H9 (cell line): ENCODE data around the gene LRRC74B. TPM values are rescaled to one million over a fixed set of nuclear protein-coding genes. Genes with fewer than 3 reads are reported as not detected.

ENCODE experiments used
- DNase-seq: peaks from one replicate; pipeline ENCODE4 v3.0.0-alpha.2; 2017
- H2AFZ ChIP-seq: one replicate; pipeline ENCODE4 v1.6.1; 2013; ENCODE audit warnings: mild to moderate bottlenecking, low read length, control low read depth, moderate library complexity
- H2AK5ac ChIP-seq: 2 replicates; pipeline ENCODE4 v1.6.1; 2013; ENCODE audit warnings: low read length, control low read depth, mixed read lengths; ENCODE audit not compliant: insufficient read length
- H2BK120ac ChIP-seq: one replicate; pipeline ENCODE4 v1.6.1; 2013; ENCODE audit warnings: low read depth, mild to moderate bottlenecking, low read length, control low read depth, inconsistent platforms; ENCODE audit not compliant: poor library complexity, severe bottlenecking
- H2BK12ac ChIP-seq: 2 replicates; pipeline ENCODE4 v1.6.1; 2013; ENCODE audit warnings: low read length, control low read depth, mixed read lengths, low read depth; ENCODE audit not compliant: insufficient read length
- H2BK15ac ChIP-seq: 2 replicates; pipeline ENCODE4 v1.6.1; 2013; ENCODE audit warnings: low read depth, low read length, control low read depth
- H2BK20ac ChIP-seq: one replicate; pipeline ENCODE4 v1.6.1; 2013; ENCODE audit warnings: low read depth, mild to moderate bottlenecking, low read length, control low read depth, inconsistent platforms; ENCODE audit not compliant: poor library complexity, severe bottlenecking
- H2BK5ac ChIP-seq: 2 replicates; pipeline ENCODE4 v1.6.1; 2013; ENCODE audit warnings: low read length, control low read depth, mixed read lengths; ENCODE audit not compliant: insufficient read length
- H3K14ac ChIP-seq: 2 replicates; pipeline ENCODE4 v1.6.1; 2013; ENCODE audit warnings: low read length, control low read depth; ENCODE audit not compliant: insufficient read depth
- H3K18ac ChIP-seq: 2 replicates; pipeline ENCODE4 v1.6.1; 2013; ENCODE audit warnings: low read depth, mild to moderate bottlenecking, mixed read lengths, low read length, control low read depth; ENCODE audit not compliant: insufficient read length
- H3K23ac ChIP-seq: 2 replicates; pipeline ENCODE4 v1.6.1; 2013; ENCODE audit warnings: low read length, control low read depth, mixed read lengths, low read depth; ENCODE audit not compliant: insufficient read length
- H3K23me2 ChIP-seq: 2 replicates; pipeline ENCODE4 v1.6.1; 2013; ENCODE audit warnings: low read depth, mild to moderate bottlenecking, mixed read lengths, low read length, control low read depth; ENCODE audit not compliant: insufficient read length, poor library complexity, severe bottlenecking
- H3K27ac ChIP-seq: 2 replicates; pipeline ENCODE4 v1.5.1; 2013; ENCODE audit warnings: low read length, control low read depth, mixed read lengths, low read depth; ENCODE audit not compliant: insufficient read length
- H3K27me3 ChIP-seq: 2 replicates; pipeline ENCODE4 v1.6.1; 2013; ENCODE audit warnings: low read length, control low read depth, inconsistent platforms; ENCODE audit not compliant: insufficient read depth
- H3K4ac ChIP-seq: 2 replicates; pipeline ENCODE4 v1.6.1; 2013; ENCODE audit warnings: low read depth, mild to moderate bottlenecking, control low read depth, inconsistent platforms, low read length, moderate library complexity
- H3K4me1 ChIP-seq: 2 replicates; pipeline ENCODE4 v1.6.1; 2013; ENCODE audit warnings: low read length, control low read depth, inconsistent platforms; ENCODE audit not compliant: insufficient read depth
- H3K4me2 ChIP-seq: 2 replicates; pipeline ENCODE4 v1.6.1; 2013; ENCODE audit warnings: low read length, control low read depth, mixed read lengths; ENCODE audit not compliant: insufficient read length, insufficient read depth
- H3K56ac ChIP-seq: 2 replicates; pipeline ENCODE4 v1.6.1; 2013; ENCODE audit warnings: low read depth, mild to moderate bottlenecking, mixed read lengths, low read length, control low read depth; ENCODE audit not compliant: insufficient read length
- H3K79me1 ChIP-seq: 2 replicates; pipeline ENCODE4 v1.6.1; 2013; ENCODE audit warnings: low read depth, mild to moderate bottlenecking, moderate library complexity, low read length, control low read depth, inconsistent platforms; ENCODE audit not compliant: insufficient read depth, poor library complexity, severe bottlenecking
- H3K79me2 ChIP-seq: 2 replicates; pipeline ENCODE4 v1.6.1; 2013; ENCODE audit warnings: low read length, control low read depth, inconsistent platforms; ENCODE audit not compliant: insufficient read depth
- H3K9ac ChIP-seq: 2 replicates; pipeline ENCODE4 v1.6.1; 2013; ENCODE audit warnings: low read length, control low read depth, mixed read lengths; ENCODE audit not compliant: insufficient read length; ENCODE audit errors: extremely low read depth
- H3K9me3 ChIP-seq: one replicate; pipeline ENCODE4 v1.6.1; 2013; ENCODE audit warnings: low read depth, low read length, inconsistent platforms; ENCODE audit not compliant: control insufficient read depth
- H3T11ph ChIP-seq: one replicate; pipeline ENCODE4 v1.6.1; 2013; ENCODE audit warnings: mild to moderate bottlenecking, low read length, control low read depth, inconsistent platforms
- H4K20me1 ChIP-seq: one replicate; pipeline ENCODE4 v1.6.1; 2013; ENCODE audit not compliant: control insufficient read depth, insufficient read length, insufficient read depth
- H4K5ac ChIP-seq: 2 replicates; pipeline ENCODE4 v1.6.1; 2013; ENCODE audit warnings: low read depth, mild to moderate bottlenecking, mixed read lengths, low read length, control low read depth; ENCODE audit not compliant: insufficient read length
- H4K8ac ChIP-seq: replicated peaks from 2 replicates; pipeline ENCODE4 v1.6.1; 2013; ENCODE audit warnings: low read length, control low read depth, mixed read lengths, low read depth; ENCODE audit not compliant: insufficient read length
- H4K91ac ChIP-seq: 2 replicates; pipeline ENCODE4 v1.6.1; 2013; ENCODE audit warnings: low read depth, mild to moderate bottlenecking, moderate library complexity, mixed read lengths, low read length, control low read depth; ENCODE audit not compliant: insufficient read length
- H3K27ac Mint-ChIP-seq, 3 experiments: 2 replicates in 2 of 3; 3 replicates in 1 of 3; pipeline ENCODE4 v1.8.0; 2020 to 2021; ENCODE audit warnings: mixed read lengths in 3 of 3, mild to moderate bottlenecking in 1 of 3, moderate library complexity in 1 of 3
- H3K27me3 Mint-ChIP-seq: 2 replicates; pipeline ENCODE4 v1.8.0; 2021; ENCODE audit warnings: low read depth, mild to moderate bottlenecking, moderate library complexity, mixed read lengths
- H3K36me3 Mint-ChIP-seq, 3 experiments: 2 replicates in 2 of 3; 3 replicates in 1 of 3; pipeline ENCODE4 v1.8.0; 2020 to 2021; ENCODE audit warnings: low read depth in 3 of 3, mixed read lengths in 3 of 3; ENCODE audit not compliant: insufficient read depth in 1 of 3
- H3K4me1 Mint-ChIP-seq, 2 experiments: 2 replicates each; pipeline ENCODE4 v1.8.0; 2020; ENCODE audit warnings: mixed read lengths in 2 of 2
- H3K4me3 Mint-ChIP-seq, 2 experiments: 2 replicates in 1 of 2; 3 replicates in 1 of 2; pipeline ENCODE4 v1.8.0; 2020 to 2021; ENCODE audit warnings: mild to moderate bottlenecking in 2 of 2, mixed read lengths in 2 of 2, moderate library complexity in 1 of 2
- H3K9me3 Mint-ChIP-seq, 2 experiments: 2 replicates in 1 of 2; 3 replicates in 1 of 2; pipeline ENCODE4 v1.8.0; 2020; ENCODE audit warnings: mild to moderate bottlenecking in 2 of 2, mixed read lengths in 2 of 2, moderate library complexity in 1 of 2
- CTCF ChIP-seq: fragments of 200-600 bp; sonication (generic); conservative IDR thresholded peaks from 3 replicates; pipeline ENCODE4 v1.8.0; 2021; ENCODE audit warnings: antibody characterized with exemption, mild to moderate bottlenecking
- WGBS: extraction: QIAGEN DNeasy Blood & Tissue Kit; methylation state at CpG from one replicate; pipeline ENCODE4 v1.1.7; 2013; ENCODE audit warnings: missing lambda C conversion rate, low lambda C conversion rate, mixed read lengths; ENCODE audit not compliant: insufficient read length; ENCODE audit errors: extremely low coverage; 5-methylcytosine and 5-hydroxymethylcytosine counted together
- total RNA-seq: library from RNA; stranded (reverse); gene quantifications from 2 replicates; pipeline ENCODE4 v1.2.1, GENCODE V29; 2021

The LRRC74B gene
- total RNA-seq, 1 experiment from 2014 or later, result not detected

- no peak overlapping the region for H3K4ac ChIP-seq
- H3K9me3 Mint-ChIP-seq, result no peaks in the 10 kb centered on the region
- no CpG with 5 or more reads among the region's 10 CpGs for WGBS
- H3K27me3 Mint-ChIP-seq, result peaks cover 34% of the 10 kb centered on the region
- H3K4me1 Mint-ChIP-seq, result peaks cover 10 to 15% of the 10 kb centered on the region in 2 experiments
- H3K23me2 ChIP-seq, result no peaks in the 10 kb centered on the region
- H4K5ac ChIP-seq, result no peak overlapping the region
- H2BK5ac ChIP-seq, result no peak overlapping the region
- H3K9ac ChIP-seq, result no peak overlapping the region
- no peak overlapping the region for H2BK12ac ChIP-seq
- H3T11ph ChIP-seq, result no peak overlapping the region
- H3K14ac ChIP-seq, result no peak overlapping the region
- no peak overlapping the region for H4K8ac ChIP-seq
- H3K9me3 ChIP-seq, result no peaks in the 10 kb centered on the region
- H3K56ac ChIP-seq, result no peak overlapping the region
- no peak overlapping the region for H4K91ac ChIP-seq
- no peak overlapping the region for H3K4me2 ChIP-seq
- H4K20me1 ChIP-seq, result no peaks in the 10 kb centered on the region
- DNase-seq, result peak; percentile 22
- no peaks in the 10 kb centered on the region for H3K36me3 Mint-ChIP-seq
- H3K27ac ChIP-seq, result no peak overlapping the region
- no peak overlapping the region for H2BK120ac ChIP-seq
- H2AK5ac ChIP-seq, result no peak overlapping the region
- no peak overlapping the region for H3K18ac ChIP-seq
- H3K79me2 ChIP-seq, result no peaks in the 10 kb centered on the region
- no peak for TF ChIP-seq CTCF
- no peak overlapping the region for H2AFZ ChIP-seq
- no peaks in the 10 kb centered on the region for H3K27me3 ChIP-seq
- H3K23ac ChIP-seq, result no peak overlapping the region
- H3K4me3 Mint-ChIP-seq, result no peak overlapping the region; a peak in 1 of 5 replicates
- no peak overlapping the region for H3K27ac Mint-ChIP-seq
- no peaks in the 10 kb centered on the region; the same call in 1 of the 2 replicates for H3K4me1 ChIP-seq
- H2BK20ac ChIP-seq, result no peak overlapping the region
- no peak overlapping the region for H2BK15ac ChIP-seq
- no peaks in the 10 kb centered on the region for H3K79me1 ChIP-seq
Measured at GRCh38 chr22:21103633-21104032, 57.9 kb downstream of the LRRC74B start.
